ENCODE data around the gene GLO1. TPM values are rescaled to one million over a fixed set of nuclear protein-coding genes. Genes with fewer than 3 reads are reported as not detected.

Gene GLO1
- total RNA-seq, 4 donors from 2014 or later = 86.3 to 138 (median 116) TPM

Other genes with a start within 250 kb of the GLO1 start
- 10 to 100 TPM in 1 of 4 donors, 1 to 10 TPM in 3; 5.5 to 14.1 (median 6.3) TPM for gene BTBD9, start 63.2 kb downstream of the GLO1 start, total RNA-seq
- not detected for gene DNAH8, start 12.2 kb upstream of the GLO1 start, total RNA-seq